Prostate gland (tissue), 2 donors: Measurements from ENCODE around the gene HOXA3. TPM values are rescaled to one million over a fixed set of nuclear protein-coding genes. Genes with fewer than 3 reads are reported as not detected.

Source experiments
- DNase-seq: peaks from one replicate; pipeline ENCODE4 v3.0.0-alpha.2; 2019; ENCODE audit warnings: low spot score
- H3K27ac ChIP-seq, 2 donors: fragments of 200-600 bp; sonication (generic); 2 replicates each; pipeline ENCODE4 v1.5.1; 2017 to 2019
- H3K27me3 ChIP-seq: fragments of 200-600 bp; sonication (generic); replicated peaks from 2 replicates; pipeline ENCODE4 v1.5.1; 2019; ENCODE audit not compliant: insufficient read depth
- H3K36me3 ChIP-seq, 2 donors: fragments of 200-600 bp; sonication (generic); 1 replicate in 1 of 2; 2 replicates in 1 of 2; pipeline versions ENCODE4 v1.5.1 to v1.8.1; 2017 to 2019
- H3K4me1 ChIP-seq: fragments of 200-600 bp; sonication (generic); replicated peaks from 2 replicates; pipeline ENCODE4 v1.5.1; 2019
- H3K4me3 ChIP-seq, 2 donors: fragments of 200-600 bp; sonication (generic); 2 replicates each; pipeline ENCODE4 v1.5.1; 2017 to 2019
- H3K9me3 ChIP-seq: fragments of 200-600 bp; sonication (generic); 2 replicates; pipeline ENCODE4 v1.5.1; 2017
- POLR2A ChIP-seq: fragments of 450-650 bp; IDR thresholded peaks from one replicate; pipeline ENCODE4 v1.6.1; 2016; ENCODE audit warnings: antibody characterized with exemption, mild to moderate bottlenecking
- POLR2AphosphoS5 ChIP-seq: sonication (generic); formaldehyde crosslinking; IDR thresholded peaks from one replicate; pipeline ENCODE4 v1.6.1; 2017; ENCODE audit warnings: antibody characterized with exemption
- WGBS: methylation state at CpG from one replicate; pipeline ENCODE4 v1.1.5; 2018; 5-methylcytosine and 5-hydroxymethylcytosine counted together
- intact Hi-C: fragments of 100-400 bp; cut with DNase I; formaldehyde crosslinking; loops from one replicate; pipeline ENCODE4 v1.14.2; 2022
- total RNA-seq, 2 donors: library from RNA; depleted of rRNA; stranded (reverse); fragments of >200 nt; gene quantifications; one replicate each; pipeline ENCODE4 v1.1.0, GENCODE V29; 2016
- TF ChIP-seq, protein P1 (sequence below), 4 experiments: fragments of 200-600 bp in 2 of 4; fragments of 450-650 bp in 2 of 4; sonication (generic) in 2 of 4; IDR thresholded peaks; 1 replicate in 3 of 4; 2 replicates in 1 of 4; pipeline ENCODE4 v1.5.1; 2016 to 2019; ENCODE audit warnings: antibody characterized with exemption in 4 of 4, mild to moderate bottlenecking in 2 of 4, moderate library complexity in 2 of 4

HOXA3 gene
- total RNA-seq, 2 donors from 2014 or later = 2.8 to 3.1 TPM

DNA sequence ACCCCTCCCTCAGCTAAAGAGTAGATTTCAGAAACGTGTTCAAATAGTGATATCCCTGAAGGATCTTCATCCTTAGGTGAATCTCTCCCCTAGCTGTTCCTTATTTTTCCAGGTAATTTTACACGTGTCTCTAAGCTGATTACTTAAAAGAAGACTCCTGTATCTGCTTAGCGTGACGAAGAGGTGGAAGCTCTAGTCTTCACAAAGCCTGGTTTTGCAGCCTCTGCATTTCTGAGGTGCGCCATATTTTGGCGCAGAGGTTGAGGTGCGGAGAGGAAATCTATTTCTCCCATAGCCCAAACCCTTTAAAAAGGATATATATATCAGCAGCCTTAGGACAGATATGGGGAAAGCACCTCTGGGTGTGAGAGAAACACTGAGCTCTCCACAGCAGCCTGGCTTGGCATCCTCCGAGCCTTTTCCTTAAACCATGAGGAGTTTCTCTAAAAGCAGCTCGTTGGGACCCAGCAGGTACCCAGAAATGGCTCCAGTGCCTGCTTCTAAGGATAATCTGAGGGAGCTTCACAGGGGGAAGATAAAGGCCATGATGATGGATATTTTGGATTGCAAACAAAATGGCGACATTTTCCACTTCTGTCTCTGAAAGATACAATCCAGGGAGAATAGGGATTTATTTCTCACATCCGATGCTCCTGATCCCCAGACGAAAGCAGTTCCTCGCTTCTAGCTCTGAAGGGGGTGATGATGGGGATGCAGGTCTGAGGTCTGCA, 46.9 kb downstream of the HOXA3 start:
- 93% methylated on average over 13 of the region's 13 CpGs for WGBS
- DNase-seq = no peak
- no peaks in the 10 kb centered on the region for H3K9me3 ChIP-seq
- H3K36me3 ChIP-seq = no peaks in the 10 kb centered on the region
- no peak overlapping the region for H3K27ac ChIP-seq
- TF ChIP-seq POLR2A = no peak
- TF ChIP-seq POLR2AphosphoS5 = no peak
- TF ChIP-seq, protein P1, sequence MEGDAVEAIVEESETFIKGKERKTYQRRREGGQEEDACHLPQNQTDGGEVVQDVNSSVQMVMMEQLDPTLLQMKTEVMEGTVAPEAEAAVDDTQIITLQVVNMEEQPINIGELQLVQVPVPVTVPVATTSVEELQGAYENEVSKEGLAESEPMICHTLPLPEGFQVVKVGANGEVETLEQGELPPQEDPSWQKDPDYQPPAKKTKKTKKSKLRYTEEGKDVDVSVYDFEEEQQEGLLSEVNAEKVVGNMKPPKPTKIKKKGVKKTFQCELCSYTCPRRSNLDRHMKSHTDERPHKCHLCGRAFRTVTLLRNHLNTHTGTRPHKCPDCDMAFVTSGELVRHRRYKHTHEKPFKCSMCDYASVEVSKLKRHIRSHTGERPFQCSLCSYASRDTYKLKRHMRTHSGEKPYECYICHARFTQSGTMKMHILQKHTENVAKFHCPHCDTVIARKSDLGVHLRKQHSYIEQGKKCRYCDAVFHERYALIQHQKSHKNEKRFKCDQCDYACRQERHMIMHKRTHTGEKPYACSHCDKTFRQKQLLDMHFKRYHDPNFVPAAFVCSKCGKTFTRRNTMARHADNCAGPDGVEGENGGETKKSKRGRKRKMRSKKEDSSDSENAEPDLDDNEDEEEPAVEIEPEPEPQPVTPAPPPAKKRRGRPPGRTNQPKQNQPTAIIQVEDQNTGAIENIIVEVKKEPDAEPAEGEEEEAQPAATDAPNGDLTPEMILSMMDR (IDR thresholded peaks at IDR 0.05) = no peak
- peaks cover 2% of the 10 kb centered on the region for H3K4me1 ChIP-seq
- no peaks in the 10 kb centered on the region for H3K27me3 ChIP-seq
- intact Hi-C loops = no loop called here
- no peak overlapping the region for H3K4me3 ChIP-seq

DNA sequence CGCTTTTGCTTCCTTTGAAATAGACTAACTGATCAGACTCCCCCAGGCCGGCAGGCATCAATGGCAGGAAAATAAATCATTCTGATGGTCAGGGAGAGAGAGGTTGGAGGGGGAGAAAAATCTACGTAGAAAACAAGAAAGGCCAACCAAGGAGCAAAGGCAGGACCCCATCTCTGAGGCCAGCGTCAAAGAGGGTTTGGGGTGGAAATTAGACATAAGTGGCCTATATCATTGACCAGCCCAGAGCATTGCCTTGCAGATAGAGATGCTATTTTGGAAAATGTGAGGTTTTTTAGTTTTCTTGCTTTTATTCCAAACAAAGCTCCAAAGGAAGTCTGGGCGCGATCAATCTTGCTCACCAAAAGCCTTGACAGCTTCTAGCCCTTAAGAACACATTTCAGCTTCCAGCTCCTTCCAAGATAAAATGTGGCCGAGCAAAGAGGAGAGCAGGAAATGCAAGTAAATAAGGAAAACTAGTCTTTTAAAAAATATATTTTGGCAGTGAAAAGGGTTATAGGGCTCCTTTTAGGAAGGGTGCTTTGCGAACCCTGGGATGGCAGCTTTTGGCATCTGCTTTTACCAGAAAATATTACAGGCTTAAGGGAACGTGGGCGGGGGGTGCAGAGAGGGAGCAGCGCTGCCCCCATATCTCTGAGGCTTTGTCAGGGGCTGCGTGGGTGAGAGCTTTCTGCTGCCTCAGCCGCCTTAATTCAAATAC, 47.9 kb downstream of the HOXA3 start:
- intact Hi-C loops = no loop called here
- Histone ChIP-seq H3K4me1 (no peaks in the 10 kb centered on the region), H3K9me3 (no peaks in the 10 kb centered on the region), H3K4me3 (no peak overlapping the region), H3K36me3 (no peaks in the 10 kb centered on the region), H3K27ac (no peak overlapping the region), H3K27me3 (no peaks in the 10 kb centered on the region)
- WGBS = 85% methylated on average over 13 of the region's 13 CpGs
- TF ChIP-seq POLR2AphosphoS5 (no peak), POLR2A (no peak)
- TF ChIP-seq, protein P1 (IDR thresholded peaks at IDR 0.05) = no peak
- DNase-seq = no peak

DNA sequence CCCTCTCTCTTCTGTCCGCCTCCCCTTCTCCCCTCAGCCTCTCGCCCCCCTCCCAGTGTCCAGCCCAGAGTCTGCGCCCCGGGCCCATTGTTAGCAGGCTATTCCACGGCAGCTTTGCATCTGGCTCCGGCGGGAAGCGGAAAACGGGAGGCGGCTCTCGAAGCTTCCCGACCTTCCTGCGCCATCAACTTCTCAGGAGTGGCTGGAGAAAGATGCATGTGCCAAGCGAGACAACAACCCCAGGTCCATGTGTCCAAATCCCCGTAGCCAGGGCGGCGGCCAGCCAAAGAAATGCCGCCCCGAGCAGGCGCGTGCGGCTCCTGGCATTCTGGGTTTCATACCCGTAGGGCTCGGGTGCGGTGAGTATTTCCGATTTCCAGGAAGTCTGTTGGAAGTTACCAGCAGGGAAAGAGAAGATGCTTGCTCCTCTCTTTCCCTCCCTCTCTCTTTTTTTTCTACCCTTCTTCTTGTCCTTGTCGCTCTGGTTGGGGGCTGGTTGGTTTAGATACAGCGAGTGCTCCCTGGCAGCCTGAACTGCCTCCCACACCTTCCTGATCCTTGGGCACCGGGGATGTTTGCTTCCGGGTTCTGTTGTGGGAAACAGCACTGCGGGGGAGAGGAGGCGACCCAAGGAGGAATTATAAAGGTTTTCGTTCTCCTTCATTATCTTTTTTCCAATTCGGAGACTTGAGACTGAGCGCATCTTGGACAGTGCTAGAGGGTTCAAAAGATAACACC, 48.7 kb downstream of the HOXA3 start:
- TF ChIP-seq POLR2A (no peak), POLR2AphosphoS5 (no peak)
- 84% methylated on average over 35 of the region's 35 CpGs for WGBS

DNA sequence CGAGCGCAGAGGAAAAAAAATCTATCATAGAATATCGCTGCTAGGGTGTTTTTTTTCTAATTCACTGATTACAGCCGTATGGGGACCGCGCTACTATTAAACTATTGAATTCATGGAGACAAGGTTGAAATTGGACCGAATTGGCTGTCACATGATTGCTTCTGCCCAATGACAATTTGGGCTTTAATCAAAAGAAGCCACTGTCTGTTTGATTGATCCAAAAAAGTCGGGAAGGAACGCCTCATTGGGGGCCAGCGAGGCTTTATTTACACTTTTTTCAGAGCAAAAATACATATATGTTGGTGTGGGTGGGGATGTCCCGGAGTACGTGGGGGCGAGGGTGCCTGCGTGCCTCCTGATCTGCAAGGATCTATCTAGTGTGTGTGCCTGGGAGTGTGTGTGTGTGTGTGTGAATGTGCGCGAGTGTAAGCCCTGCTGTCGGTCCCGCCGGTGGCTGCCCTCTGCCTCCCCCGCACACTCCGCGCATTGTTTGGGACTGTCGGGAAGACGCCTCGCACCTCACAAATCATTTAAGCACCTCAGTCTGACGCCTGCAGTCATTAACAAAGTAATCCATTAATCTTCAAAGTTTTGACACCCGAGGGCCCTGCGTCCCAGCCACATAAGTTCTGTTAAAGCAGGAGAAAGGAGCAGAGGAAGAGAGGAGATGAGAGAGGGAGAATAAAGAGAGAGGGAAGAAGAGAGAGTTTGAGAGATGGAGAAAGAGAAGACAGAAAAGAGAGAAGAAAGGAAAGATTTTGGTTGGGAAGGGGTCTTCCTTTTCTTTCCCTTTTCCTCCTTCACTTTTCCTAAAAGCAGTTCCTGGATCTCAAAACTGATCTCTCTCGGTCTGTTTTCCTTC, 49.6 kb downstream of the HOXA3 start, which contains the start of gene HOXA2:
TSS of gene HOXA2 (minus strand) at position 103 of the 862 bp plus-strand sequence. CDS start 183 bp downstream, outside the sequence.
- Histone ChIP-seq H3K27me3 (no peaks in the 10 kb centered on the region), H3K27ac (no peak within 1 kb of the TSS), H3K4me3 (no peak within 1 kb of the TSS), H3K9me3 (no peaks in the 10 kb centered on the region), H3K36me3 (no peaks in the 10 kb centered on the region), H3K4me1 (peaks cover 3% of the 10 kb centered on the region)
- intact Hi-C loops = no loop called here
- 64% methylated on average over 29 of the region's 29 CpGs for WGBS
- TF ChIP-seq, protein P1 (IDR thresholded peaks at IDR 0.05) = no peak
- TF ChIP-seq POLR2AphosphoS5 (no peak), POLR2A (no peak)
- DNase-seq = no peak

More for the DNA sequence above, 48.7 kb downstream of the HOXA3 start:
- Histone ChIP-seq H3K36me3 (no peaks in the 10 kb centered on the region), H3K27ac (no peak overlapping the region), H3K4me1 (no peaks in the 10 kb centered on the region), H3K9me3 (no peaks in the 10 kb centered on the region), H3K4me3 (no peak overlapping the region), H3K27me3 (no peaks in the 10 kb centered on the region)
- intact Hi-C loops = no loop called here
- DNase-seq = no peak
